HCT116 (cell line): ENCODE results near the gene RPS6KA2. TPM values are rescaled to one million over a fixed set of nuclear protein-coding genes. Genes with fewer than 3 reads are reported as not detected.

ENCODE experiments used
- ATAC-seq: fragments of 200-7000 bp; cut with Tn5 transposase; 2 replicates; pipeline ENCODE4 v1.9.1; 2020; ENCODE audit warnings: mild to moderate bottlenecking, moderate library complexity
- BruUV-seq: library from RNA; stranded (reverse); fragments of 400-500 nt; replicated peaks from 2 replicates; lab custom pipeline; 2021; lab: Mats Ljungman, UMichigan
- CTCF ChIA-PET: fragments of 300-600 bp; sonication (Branson Sonifier 250); formaldehyde crosslinking; loops from one replicate; lab custom pipeline; 2021; ENCODE audit warnings: antibody characterized with exemption; lab: Charles Lee
- POLR2A ChIA-PET: fragments of 300-600, 350-600 bp; sonication (Branson Sonifier 250); formaldehyde crosslinking; loops from one replicate; lab custom pipeline; 2021; ENCODE audit warnings: antibody characterized with exemption; lab: Charles Lee
- RAD21 ChIA-PET, 2 experiments: fragments of 300-600 bp; sonication (Branson Sonifier 250); formaldehyde crosslinking; loops; one replicate each; lab custom pipeline; 2023; ENCODE audit warnings: low total read pairs in 2 of 2; ENCODE audit not compliant: uncharacterized antibody in 2 of 2, unreplicated experiment in 2 of 2, low non-redundant PET in 1 of 2; lab: Charles Lee
- DNase-seq: peaks from one replicate; pipeline ENCODE4 v3.0.0-alpha.2; 2010; ENCODE audit warnings: low read depth, low spot score
- H2AFZ ChIP-seq: fragments of 200-600 bp; shearing (Covaris generic), sonication (generic); 2 replicates; pipeline ENCODE4 v1.6.1; 2017; ENCODE audit warnings: low read depth, mixed run types, mixed read lengths, antibody characterized with exemption, low read length; ENCODE audit not compliant: poor library complexity, severe bottlenecking
- H3K27ac ChIP-seq: 2 replicates; pipeline ENCODE4 v1.5.1; 2012; ENCODE audit warnings: low read depth, low read length
- H3K27me3 ChIP-seq: fragments of 200-600 bp; sonication (generic); 2 replicates; pipeline ENCODE4 v1.6.1; 2016; ENCODE audit warnings: mixed run types, low read length, mixed read lengths; ENCODE audit not compliant: insufficient read depth
- H3K36me3 ChIP-seq, 2 experiments: fragments of 200-500 bp in 1 of 2; fragments of 200-600 bp in 1 of 2; sonication (Bioruptor generic) in 1 of 2; sonication (generic) in 1 of 2; 2 replicates each; pipeline versions ENCODE4 v1.5.1 to v1.6.1; 2014 to 2016; ENCODE audit warnings: low read length in 2 of 2, inconsistent platforms in 1 of 2, mixed read lengths in 1 of 2, mixed run types in 1 of 2; ENCODE audit not compliant: insufficient read depth in 2 of 2, control insufficient read depth in 1 of 2
- H3K4me1 ChIP-seq, 2 experiments: fragments of 200-600 bp in 1 of 2; sonication (generic) in 1 of 2; 2 replicates each; pipeline versions ENCODE4 v1.5.1 to v1.6.1; 2012 to 2017; ENCODE audit warnings: low read length in 2 of 2, inconsistent platforms in 1 of 2, mild to moderate bottlenecking in 1 of 2, mixed read lengths in 1 of 2, mixed run types in 1 of 2, moderate library complexity in 1 of 2; ENCODE audit not compliant: insufficient read depth in 2 of 2, control insufficient read depth in 1 of 2
- H3K4me2 ChIP-seq: fragments of 200-600 bp; sonication (generic); 2 replicates; pipeline ENCODE4 v1.6.1; 2017; ENCODE audit warnings: mixed run types, low read length, mixed read lengths
- H3K4me3 ChIP-seq, 2 experiments: fragments of 200-600 bp in 1 of 2; sonication (generic) in 1 of 2; replicated peaks in 1 of 2; 2 replicates each; pipeline ENCODE4 v1.5.1; 2011 to 2016; ENCODE audit warnings: low read length in 2 of 2, control low read depth in 1 of 2, low read depth in 1 of 2, mild to moderate bottlenecking in 1 of 2, mixed read lengths in 1 of 2, mixed run types in 1 of 2
- H3K79me2 ChIP-seq: fragments of 200-600 bp; sonication (generic); 2 replicates; pipeline ENCODE4 v1.6.1; 2017; ENCODE audit warnings: mild to moderate bottlenecking, mixed run types, low read length, moderate library complexity, mixed read lengths; ENCODE audit not compliant: insufficient read depth
- H3K9ac ChIP-seq: fragments of 200-600 bp; sonication (generic); 2 replicates; pipeline ENCODE4 v1.6.1; 2016; ENCODE audit warnings: low read length, mixed read lengths
- H3K9me2 ChIP-seq: fragments of 200-600 bp; sonication (generic), shearing (Covaris generic); 2 replicates; pipeline ENCODE4 v1.6.1; 2017; ENCODE audit warnings: mixed run types, mild to moderate bottlenecking, moderate library complexity; ENCODE audit not compliant: insufficient read depth
- H3K9me3 ChIP-seq, 2 experiments: fragments of 200-500 bp in 1 of 2; fragments of 200-600 bp in 1 of 2; sonication (Bioruptor generic) in 1 of 2; sonication (generic) in 1 of 2; 2 replicates each; pipeline ENCODE4 v1.6.1; 2014 to 2017; ENCODE audit warnings: low read length in 2 of 2, mixed read lengths in 2 of 2, inconsistent platforms in 1 of 2, low read depth in 1 of 2, mild to moderate bottlenecking in 1 of 2, mixed run types in 1 of 2, moderate library complexity in 1 of 2; ENCODE audit not compliant: control insufficient read depth in 1 of 2, insufficient read depth in 1 of 2
- H4K20me1 ChIP-seq: fragments of 200-600 bp; sonication (generic), shearing (Covaris generic); 2 replicates; pipeline ENCODE4 v1.6.1; 2017; ENCODE audit warnings: mixed run types, mild to moderate bottlenecking, moderate library complexity; ENCODE audit not compliant: insufficient read depth
- ATF3 ChIP-seq: IDR thresholded peaks from 2 replicates; pipeline ENCODE4 v1.6.1; 2012
- CBX3 ChIP-seq: IDR thresholded peaks from 2 replicates; pipeline ENCODE4 v1.6.1; 2012; ENCODE audit warnings: low read depth
- CTCF ChIP-seq, 3 experiments: fragments of 200-600 bp in 1 of 3; sonication (generic) in 1 of 3; IDR thresholded peaks in 2 of 3; conservative IDR thresholded peaks in 1 of 3; 2 replicates each; pipeline ENCODE4 v1.5.1; 2012 to 2017; ENCODE audit warnings: low read depth in 2 of 3, low read length in 2 of 3, antibody characterized with exemption in 1 of 3, borderline replicate concordance in 1 of 3, control low read depth in 1 of 3, mild to moderate bottlenecking in 1 of 3, mixed read lengths in 1 of 3, mixed run types in 1 of 3, moderate library complexity in 1 of 3; ENCODE audit not compliant: insufficient read depth in 1 of 3
- ELF1 ChIP-seq: IDR thresholded peaks from 2 replicates; pipeline ENCODE4 v1.6.1; 2012; ENCODE audit warnings: low read depth, borderline replicate concordance
- JUND ChIP-seq: IDR thresholded peaks from 2 replicates; pipeline ENCODE4 v1.6.1; 2012
- MAX ChIP-seq: IDR thresholded peaks from 2 replicates; pipeline ENCODE4 v1.6.1; 2012
- POLR2A ChIP-seq: IDR thresholded peaks from 2 replicates; pipeline ENCODE4 v1.7.0; 2011; ENCODE audit warnings: borderline replicate concordance; ENCODE audit not compliant: insufficient read depth, insufficient read length; ENCODE audit errors: extremely low read depth
- POLR2AphosphoS5 ChIP-seq: IDR thresholded peaks from 2 replicates; pipeline ENCODE4 v1.6.1; 2011; ENCODE audit warnings: mild to moderate bottlenecking, low read depth, low read length, moderate library complexity
- REST ChIP-seq: IDR thresholded peaks from 2 replicates; pipeline ENCODE4 v1.6.1; 2012; ENCODE audit warnings: low read depth
- YY1 ChIP-seq: IDR thresholded peaks from 2 replicates; pipeline ENCODE4 v1.6.1; 2011; ENCODE audit warnings: low read length, low read depth, moderate library complexity, mild to moderate bottlenecking; ENCODE audit not compliant: insufficient replicate concordance; ENCODE audit errors: extremely low read depth
- intact Hi-C: fragments of 100-400 bp; cut with micrococcal nuclease; formaldehyde crosslinking; loops from 2 replicates; pipeline ENCODE4 v1.10.0; 2022
- total RNA-seq: library from RNA; stranded (reverse); gene quantifications from one replicate; pipeline ENCODE4 v1.2.1, GENCODE V29; 2021; ENCODE audit not compliant: unreplicated experiment

RPS6KA2 gene
- total RNA-seq, 1 experiment from 2014 or later = 8.5 TPM

GRCh38 chr6:166525567-166525966, 101.5 kb downstream of the RPS6KA2 start:
- Histone ChIP-seq H3K4me1 (peaks cover 8 to 11% of the 10 kb centered on the region in 2 experiments), H3K4me2 (no peak overlapping the region), H3K36me3 (no peaks in the 10 kb centered on the region), H3K27ac (no peak overlapping the region), H2AFZ (no peak overlapping the region), H3K4me3 (no peak overlapping the region), H3K79me2 (no peaks in the 10 kb centered on the region), H3K27me3 (no peaks in the 10 kb centered on the region), H3K9ac (no peak overlapping the region), H3K9me3 (no peaks in the 10 kb centered on the region), H4K20me1 (no peaks in the 10 kb centered on the region), H3K9me2 (no peaks in the 10 kb centered on the region)
- POLR2A ChIA-PET = no interaction called here
- no peak for DNase-seq
- no peak for ATAC-seq
- no peak for TF ChIP-seq CBX3
- no peak for TF ChIP-seq ATF3
- TF ChIP-seq POLR2AphosphoS5 = no peak
- TF ChIP-seq POLR2A = no peak
- no peak for TF ChIP-seq ELF1
- TF ChIP-seq JUND = no peak
- TF ChIP-seq CTCF (IDR thresholded peaks at IDR 0.05 in 2 of 3, conservative IDR thresholded peaks at IDR 0.05 in 1 of 3; ENCODE audit: borderline replicate concordance in 1 of 3, insufficient read depth in 1 of 3, low read depth in 2 of 3, low read length in 2 of 3) = no peak
- no peak for TF ChIP-seq YY1
- TF ChIP-seq MAX = no peak
- no peak for TF ChIP-seq REST
- RAD21 ChIA-PET = no interaction called here
- BruUV-seq = no TSS peak
- intact Hi-C loops = no loop called here
- CTCF ChIA-PET = interaction anchor here (1.6 kb wide), 1 partner anchor 10 kb away, joined by 3 read pairs; no protein-coding TSS in a partner anchor
